Fibroblast of upper back skin (primary cell): Measurements from ENCODE around the gene AFAP1L1.

ENCODE experiments used
- DNase-seq: peaks from one replicate; pipeline ENCODE4 v3.0.0-alpha.2; 2013

Gene AFAP1L1

DNA sequence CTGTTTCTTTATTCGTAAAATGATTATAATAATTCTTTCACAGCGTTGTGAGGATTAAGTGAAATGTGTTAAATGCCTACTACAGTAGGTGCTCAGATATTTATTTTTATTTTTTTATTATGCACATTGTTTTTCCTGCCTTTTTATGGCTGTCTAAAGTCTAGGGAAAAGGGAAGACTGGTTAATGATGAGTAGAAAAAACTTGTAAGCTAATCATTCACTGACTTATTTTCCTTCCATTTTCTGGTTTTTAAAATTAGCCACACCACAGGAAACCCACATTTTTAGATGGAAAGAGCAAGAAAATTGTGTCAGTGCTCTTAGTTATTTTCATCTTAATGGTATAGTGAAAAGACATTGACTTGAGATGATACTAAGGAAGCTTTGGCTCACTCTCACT is 82.3 kb downstream of the AFAP1L1 start:
- DNase-seq = no peak

DNA sequence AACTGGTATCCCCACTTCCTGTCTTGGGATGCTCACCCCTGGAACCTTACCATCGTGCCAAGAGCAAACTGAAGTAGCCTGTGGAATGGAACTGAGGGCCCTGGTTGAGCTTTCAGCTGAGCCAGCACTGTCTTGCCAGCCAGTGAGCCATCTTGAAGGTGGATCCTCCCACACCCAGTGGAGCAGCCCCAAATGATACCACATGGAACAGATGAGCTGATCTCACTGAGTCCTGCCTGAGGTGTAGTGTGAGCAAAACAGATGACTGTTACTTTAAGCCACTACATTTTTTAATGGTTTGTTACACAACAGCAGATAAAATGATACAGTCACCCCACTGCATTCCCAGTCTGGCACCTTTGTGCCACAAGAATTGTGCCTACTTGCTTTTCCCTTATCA is 84.0 kb downstream of the AFAP1L1 start:
- no peak for DNase-seq

DNA sequence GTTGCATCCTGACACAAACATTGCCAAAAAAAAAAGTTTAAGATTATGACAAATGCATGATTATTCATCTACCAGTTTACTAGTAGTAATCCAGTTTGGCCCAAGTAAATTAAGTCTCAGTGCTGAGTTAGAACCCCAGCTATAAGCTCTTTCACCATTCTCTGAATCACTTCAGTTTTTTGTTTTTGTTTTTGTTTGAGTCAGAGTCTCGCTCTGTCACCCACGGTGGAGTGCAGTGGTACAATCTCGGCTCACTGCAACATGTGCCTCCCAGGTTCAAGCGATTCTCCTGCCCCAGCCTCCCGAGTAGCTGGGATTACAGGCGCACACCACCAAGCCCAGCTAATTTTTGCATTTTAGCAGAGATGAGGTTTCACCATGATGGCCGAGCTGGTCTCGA is 84.7 kb downstream of the AFAP1L1 start:
- DNase-seq = no peak

DNA sequence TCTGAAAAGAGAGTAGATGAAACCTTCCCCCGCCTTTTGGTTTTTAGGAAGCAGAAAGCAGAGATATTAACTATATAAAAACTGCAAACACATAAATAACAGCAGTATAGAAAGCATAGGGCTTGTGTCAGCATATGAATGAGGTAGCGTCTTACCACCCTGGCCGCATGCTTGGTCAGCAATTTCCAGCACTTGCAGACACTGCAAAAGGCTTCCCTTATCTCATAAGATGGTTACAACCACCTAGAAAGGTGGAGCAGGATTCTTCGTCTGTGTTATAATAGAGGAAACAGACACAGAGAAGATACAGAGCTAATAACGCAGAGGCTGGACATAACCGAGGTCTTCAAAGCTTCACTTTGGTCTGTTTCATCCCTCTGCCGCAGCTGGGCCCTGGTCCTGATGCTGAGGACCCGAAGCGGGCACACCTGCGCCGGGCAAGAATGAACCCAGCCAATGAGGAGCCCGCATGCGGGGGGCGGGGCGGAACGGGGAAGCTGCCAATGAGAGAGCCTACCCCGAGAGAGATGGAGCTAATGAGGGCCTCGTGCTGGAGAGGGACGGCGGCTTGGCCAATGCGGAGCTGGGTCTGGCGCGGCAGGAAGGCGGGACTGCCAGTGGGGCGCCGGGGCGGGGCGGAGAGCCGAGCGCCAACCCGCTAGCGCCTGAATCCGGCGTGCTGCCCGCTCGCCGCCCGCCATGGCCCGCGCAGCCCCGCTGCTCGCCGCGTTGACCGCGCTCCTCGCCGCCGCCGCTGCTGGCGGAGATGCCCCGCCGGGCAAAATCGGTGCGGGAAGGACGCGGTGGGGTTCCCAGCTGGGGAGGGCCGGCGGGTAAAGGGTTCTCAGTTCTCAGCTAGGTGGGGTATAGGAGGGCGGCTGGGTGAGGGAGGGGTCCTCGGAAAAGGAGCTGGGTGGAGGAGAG is 86.0 kb downstream of the AFAP1L1 start, which contains the start of gene PCYOX1L:
TSS of gene PCYOX1L (plus strand) at position 677 of the 924 bp plus-strand sequence. CDS start at position 700, 23 bp downstream.
- DNase-seq = peak; percentile 95

DNA sequence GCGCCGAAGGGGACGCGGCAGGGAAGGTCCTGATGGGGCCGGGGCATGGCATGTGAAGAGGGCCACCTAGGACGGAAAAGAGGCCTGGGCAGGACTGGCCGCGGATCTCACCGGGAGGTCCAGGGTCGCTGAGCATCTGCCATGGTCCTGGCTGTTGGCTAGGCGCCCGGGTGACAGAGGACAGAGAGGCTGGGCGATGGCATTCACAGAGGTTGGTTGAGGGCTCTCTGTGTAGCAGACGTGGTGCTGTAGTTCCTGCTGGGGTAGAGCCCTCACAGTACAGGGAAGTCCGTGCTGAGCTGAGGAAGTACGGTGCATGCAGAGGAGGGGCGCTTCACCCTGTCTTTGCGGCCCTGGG is 86.6 kb downstream of the AFAP1L1 start:
- no peak for DNase-seq

DNA sequence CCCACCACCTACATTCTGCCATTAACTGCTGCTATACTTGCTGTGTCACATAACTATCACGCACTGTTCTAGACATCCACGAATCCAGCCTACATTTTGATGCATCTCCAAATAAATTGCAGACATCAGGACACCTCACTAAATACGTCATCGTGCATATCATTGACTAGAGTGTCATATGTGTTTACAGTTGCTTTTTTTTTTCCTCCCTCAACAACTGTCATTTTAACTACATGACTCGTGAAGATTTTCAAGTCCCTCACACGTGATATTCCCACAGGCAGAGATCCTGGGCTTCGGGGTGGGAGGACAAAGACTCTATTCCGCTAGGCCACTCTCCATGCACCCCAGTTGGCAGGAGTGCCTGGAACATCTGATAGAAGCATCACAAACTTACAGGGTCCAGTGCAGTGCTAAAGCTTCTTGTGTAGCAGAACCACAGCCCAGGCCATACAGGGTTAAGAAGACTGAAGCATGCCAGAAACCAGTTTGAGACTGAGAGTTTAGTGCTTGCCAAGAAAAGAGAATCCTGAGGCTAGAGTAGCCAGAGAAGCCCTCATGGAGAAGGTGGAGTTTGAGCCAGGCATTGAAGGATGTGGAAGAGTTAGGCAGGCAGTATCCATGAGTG is 87.3 kb downstream of the AFAP1L1 start:
- DNase-seq = no peak

DNA sequence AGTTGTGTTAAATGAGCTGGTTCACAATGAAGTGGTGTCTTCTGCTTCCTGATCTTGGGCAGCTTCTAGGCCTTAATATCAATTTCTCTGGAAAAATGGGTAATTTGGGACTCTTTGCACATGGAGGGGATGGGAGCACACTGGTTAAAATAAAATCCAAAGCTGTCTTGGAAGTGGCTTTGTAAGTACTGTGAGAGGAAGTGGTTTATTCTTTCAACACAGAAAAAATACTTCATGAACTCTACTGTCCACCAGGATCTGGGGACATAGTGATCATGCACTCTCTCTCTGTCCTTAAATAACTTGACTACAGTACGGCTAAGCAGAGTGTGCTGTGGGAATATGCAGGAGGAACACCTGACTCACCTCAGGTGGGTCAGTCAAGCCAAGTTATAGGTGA is 88.6 kb downstream of the AFAP1L1 start:
- no peak for DNase-seq

DNA sequence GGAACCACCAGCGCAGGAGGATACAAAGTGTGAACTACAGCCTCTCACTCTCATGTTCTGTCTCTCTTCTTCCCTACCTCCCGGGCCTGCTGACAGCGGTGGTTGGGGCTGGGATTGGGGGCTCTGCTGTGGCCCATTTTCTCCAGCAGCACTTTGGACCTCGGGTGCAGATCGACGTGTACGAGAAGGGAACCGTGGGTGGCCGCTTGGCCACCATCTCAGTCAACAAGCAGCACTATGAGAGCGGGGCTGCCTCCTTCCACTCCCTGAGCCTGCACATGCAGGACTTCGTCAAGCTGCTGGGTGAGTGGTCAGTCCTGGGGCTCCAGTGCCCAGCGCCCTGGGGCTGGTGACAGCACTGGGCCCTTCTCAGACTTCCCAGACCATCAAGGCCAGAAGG is 90.9 kb downstream of the AFAP1L1 start:
- DNase-seq = no peak

DNA sequence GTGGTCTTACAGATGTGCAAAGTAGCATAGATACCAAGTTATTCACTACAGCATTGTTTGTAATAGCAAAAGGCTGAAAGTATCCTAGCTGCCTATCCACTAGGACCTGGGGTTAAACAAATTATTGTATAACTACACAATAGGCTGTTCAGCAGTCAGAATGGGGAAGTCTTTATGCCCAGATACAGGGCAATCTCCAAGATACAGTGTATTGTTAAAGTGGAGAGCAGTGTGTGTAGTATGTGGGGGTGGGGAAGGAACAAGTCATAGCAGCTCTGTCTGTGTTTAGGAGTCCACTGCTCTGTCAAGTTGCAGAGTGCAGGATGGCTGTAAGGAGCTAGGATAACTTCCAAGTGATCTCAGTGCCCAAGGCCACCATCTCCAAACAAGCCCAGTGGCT is 91.7 kb downstream of the AFAP1L1 start:
- DNase-seq = no peak

DNA sequence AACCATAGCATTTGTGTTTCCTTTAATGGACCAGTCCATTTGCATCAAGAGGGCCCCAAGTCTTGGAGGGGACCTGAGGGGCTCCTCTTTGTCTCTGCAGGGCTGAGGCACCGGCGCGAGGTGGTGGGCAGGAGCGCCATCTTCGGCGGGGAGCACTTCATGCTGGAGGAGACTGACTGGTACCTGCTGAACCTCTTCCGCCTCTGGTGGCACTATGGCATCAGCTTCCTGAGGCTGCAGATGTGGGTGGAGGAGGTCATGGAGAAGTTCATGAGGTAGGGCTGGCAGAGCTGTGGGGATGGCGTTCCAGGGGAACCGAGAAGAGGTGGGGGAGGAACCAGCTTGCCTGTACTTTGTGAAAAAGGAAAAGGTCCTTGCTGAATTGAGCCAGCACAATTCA is 92.3 kb downstream of the AFAP1L1 start:
- no peak for DNase-seq

DNA sequence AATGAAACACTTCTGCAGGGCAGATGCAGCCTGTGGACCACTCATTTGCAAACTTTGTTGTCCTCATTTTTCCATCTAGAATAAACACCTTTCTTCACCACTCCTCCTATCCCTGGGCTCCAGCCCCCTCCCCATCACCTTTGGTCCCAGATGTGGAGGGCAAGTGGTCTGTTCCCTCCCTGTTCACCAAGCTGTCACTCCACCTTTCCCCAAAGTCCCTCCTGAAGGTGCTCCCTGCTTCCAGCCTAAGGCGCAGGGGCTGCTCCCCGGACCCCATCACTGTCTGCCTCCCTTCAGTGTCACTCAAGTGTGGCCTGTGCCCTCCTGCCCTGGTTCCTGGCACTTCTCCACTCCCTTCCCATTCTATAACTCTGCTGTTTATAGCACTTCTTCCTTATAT is 93.1 kb downstream of the AFAP1L1 start:
- DNase-seq = no peak

DNA sequence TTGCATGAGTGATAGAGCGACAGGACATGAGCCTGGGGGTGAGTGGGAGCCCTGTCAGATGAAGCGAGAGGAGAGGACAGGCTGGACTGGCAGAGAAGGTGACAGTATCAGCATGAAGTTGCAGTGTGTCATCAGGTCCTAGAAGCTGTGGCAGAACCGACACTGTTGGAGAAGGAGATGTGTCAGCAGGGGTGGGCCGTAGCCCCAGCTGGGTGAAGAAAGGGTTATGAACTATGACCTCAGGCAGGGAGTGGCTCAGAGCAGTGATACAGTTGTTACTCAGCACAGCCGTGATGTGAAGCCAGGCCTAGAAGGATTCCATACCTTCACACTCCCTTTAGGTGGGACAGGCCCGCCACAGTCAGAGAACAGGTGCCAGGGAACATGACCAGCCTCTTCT is 93.8 kb downstream of the AFAP1L1 start:
- DNase-seq = no peak

DNA sequence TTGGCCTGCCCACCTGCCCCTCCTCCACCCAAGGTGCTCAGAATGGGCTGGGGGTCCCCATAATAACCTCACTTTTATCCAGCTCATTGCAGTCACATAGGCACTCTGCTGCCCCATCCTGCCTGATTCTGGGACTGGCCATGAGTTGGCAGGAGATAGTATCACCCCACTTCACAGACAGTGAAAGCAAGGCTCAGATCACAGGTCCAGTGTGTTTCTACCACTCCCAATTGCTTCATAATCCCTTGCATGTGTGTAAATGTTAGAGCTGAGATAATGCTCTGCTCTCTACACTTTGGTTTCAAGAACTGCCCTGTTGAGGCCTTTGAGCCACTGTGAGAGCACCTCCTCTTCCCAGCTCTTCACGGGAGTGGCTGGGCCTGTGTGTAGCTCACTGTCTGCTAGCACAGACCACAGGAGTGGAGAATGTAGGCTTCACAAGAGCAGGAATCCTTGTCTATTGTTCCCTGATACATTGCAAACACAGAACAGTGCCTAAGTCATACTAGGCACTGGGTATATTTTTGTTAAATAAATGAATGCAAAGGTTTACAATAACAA is 94.6 kb downstream of the AFAP1L1 start:
- DNase-seq = no peak

DNA sequence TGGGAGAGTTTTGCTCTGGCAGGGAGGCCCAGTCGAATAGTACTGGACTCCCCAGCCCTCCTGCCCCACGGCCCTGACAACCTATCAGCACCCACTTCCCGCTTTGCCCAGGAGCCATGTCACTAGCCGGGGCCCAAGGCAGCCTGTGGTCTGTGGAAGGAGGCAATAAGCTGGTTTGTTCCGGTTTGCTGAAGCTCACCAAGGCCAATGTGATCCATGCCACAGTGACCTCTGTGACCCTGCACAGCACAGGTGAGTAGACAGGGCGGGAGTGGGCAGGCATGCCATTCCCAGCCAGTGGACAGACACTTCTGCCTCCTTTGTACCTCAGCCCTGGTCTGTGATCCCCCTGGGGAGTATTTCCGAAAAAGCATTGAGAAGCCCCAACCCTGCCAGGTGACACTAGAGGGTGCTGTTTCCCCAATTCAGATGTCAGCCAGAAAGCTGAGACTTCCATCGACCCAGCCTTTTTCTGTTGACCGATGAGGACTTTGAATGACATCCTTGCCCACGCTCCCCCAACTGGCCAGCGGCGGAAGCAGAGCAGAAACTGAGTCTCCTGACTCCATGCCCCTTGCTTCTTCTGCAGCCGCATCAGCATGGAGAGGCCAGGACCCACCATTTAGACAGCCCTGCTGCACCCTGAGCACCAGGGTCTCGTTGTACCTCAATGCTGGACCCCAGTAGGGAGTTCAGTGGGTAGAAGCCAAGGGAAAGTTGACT is 95.8 kb downstream of the AFAP1L1 start:
- DNase-seq = peak; percentile 80

DNA sequence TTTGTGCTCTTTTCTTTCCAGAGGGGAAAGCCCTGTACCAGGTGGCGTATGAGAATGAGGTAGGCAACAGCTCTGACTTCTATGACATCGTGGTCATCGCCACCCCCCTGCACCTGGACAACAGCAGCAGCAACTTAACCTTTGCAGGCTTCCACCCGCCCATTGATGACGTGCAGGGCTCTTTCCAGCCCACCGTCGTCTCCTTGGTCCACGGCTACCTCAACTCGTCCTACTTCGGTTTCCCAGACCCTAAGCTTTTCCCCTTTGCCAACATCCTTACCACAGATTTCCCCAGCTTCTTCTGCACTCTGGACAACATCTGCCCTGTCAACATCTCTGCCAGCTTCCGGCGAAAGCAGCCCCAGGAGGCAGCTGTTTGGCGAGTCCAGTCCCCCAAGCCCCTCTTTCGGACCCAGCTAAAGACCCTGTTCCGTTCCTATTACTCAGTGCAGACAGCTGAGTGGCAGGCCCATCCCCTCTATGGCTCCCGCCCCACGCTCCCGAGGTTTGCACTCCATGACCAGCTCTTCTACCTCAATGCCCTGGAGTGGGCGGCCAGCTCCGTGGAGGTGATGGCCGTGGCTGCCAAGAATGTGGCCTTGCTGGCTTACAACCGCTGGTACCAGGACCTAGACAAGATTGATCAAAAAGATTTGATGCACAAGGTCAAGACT is 96.5 kb downstream of the AFAP1L1 start:
- DNase-seq = no peak

DNA sequence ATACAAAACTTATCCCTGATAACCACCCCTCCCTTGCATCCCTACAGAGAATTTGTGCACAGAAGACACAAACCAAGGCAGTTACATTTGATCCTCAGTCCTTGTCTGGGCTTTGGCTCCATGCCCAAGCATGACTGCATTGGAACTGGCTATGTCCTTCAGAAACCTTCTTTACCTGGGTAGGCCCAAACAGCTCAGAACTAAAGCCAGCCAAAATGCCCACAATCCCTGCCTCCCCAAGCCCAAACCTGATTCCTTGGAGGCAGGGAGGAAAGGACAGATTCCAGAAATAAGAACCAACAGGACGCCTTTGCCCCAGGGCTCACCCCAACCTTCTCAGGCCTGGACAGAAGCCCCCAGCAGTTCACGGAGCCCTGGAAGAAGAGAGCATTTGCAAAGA is 99.2 kb downstream of the AFAP1L1 start:
- no peak for DNase-seq

DNA sequence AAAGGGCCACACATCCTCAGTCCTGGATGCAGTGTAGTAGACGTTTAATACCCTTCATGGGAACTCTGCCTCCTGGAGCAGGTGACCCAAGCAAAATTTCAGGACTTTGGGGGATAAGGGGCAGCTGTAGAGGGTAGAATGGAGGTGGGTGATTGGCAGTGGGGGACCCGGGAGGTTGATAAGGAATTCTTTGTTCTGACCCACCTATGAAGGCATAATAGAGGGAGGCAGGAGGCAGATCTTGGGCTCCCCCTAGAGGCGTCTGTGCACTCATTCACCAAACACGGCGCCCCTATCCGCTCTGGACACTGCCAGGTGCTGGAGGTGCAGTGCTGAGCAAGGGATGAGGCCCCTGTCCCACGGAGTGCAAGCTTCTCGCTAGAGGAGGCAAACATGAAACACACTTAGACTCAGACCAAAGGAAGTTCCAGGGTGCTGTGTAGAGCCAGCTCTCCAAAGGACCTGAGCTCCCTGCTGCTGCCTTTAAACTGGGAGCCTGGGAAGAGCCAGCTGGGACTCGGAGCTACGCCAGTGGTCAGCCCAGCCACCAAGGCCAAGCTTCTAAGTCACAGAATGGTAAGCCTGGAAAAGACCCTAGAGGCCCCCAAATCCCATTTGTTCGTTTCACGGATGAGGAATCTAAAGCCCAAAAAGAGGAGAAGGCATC is 99.8 kb downstream of the AFAP1L1 start:
- peak; percentile 55 for DNase-seq

DNA sequence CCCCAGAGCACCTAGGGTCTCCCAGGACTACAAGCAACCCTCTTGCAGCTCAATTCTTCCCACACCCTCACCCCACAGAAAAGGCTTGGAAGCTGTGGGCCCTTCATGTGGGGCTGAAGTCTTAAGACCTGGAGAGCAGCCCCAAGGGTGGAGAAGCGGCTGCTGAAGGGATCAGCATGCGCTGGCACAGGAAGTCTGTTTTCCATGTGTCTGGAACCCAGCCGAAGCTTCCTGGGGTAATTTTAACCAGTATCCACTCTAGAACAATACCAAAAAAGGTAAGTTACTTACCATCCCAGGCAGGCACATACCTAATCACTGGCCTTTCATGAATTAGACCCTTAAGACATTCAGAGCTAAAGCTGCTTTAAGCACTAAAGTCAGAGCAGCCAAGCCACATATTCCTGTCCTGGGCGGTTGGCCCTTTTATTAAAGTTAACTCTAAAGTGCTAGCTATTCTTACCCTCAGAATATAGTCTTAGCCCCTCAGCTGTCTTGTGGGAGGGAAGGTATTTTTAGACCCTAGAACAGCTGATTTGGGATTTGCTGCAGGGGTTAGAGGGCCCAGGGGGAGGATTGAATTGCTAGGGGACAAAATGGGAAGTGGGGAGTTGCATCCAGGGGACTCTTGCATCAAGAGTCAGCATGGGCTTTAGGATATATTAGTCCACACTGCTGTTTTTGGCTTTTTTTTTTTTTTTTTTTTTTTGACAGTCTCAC is 100.6 kb downstream of the AFAP1L1 start:
- peak; percentile 57 for DNase-seq

DNA sequence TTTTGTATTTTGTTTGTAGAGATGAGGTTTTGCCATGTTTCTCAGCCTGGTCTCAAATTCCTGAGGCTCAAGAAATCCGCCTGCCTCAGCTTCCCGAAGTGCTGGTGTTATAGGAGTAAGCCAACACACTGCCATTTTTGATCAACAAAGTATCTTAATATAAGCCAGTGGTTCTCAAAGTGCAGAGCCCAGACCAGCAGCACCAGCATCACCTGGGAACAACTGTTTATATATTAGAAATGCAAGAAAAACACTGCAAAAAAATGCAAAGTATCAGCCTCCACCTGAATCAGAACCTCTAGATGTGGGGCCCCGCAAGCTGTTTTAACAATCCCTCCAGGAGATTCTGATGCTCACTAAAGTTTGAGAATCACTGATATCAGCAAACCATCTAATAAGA is 101.3 kb downstream of the AFAP1L1 start:
- DNase-seq = no peak

DNA sequence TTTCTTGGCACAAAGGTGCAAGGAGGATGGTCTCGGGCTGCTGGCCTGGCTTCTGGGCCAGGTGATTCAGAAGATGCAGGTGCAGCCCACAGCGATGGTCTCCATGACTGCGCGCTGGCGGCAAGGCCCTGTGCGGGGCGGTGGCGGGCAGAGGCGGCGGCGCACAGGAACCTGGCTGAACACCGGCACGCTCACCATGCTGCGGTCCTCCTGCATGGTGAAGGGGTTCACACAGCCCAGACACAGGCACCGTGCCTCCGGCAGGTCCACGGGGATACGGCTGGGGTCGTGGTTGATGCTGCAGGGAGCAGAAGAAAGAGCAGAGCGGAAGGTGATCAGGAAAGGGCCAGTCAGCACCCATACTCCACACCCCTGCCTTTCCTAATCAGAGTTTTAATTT is 102.6 kb downstream of the AFAP1L1 start:
- DNase-seq = no peak

DNA sequence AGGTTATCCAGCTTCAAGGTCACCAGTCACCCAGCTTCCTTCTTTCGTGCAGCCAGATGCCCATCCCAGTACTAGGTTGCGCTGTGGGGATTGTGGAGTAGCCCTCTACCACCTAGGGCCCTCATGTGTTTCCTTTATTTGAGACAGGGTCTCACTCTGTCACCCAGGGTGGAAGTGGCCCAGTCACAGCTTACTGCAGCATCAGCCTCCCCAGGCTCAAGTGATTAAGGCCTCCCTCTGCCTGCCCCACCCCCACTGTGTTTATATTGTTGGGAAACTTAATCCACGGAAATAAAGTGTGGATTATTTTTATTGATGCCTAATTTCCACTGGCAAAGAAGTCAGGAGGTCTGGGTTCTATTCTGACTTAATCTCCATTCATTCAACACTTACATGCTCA is 103.1 kb downstream of the AFAP1L1 start:
- no peak for DNase-seq

DNA sequence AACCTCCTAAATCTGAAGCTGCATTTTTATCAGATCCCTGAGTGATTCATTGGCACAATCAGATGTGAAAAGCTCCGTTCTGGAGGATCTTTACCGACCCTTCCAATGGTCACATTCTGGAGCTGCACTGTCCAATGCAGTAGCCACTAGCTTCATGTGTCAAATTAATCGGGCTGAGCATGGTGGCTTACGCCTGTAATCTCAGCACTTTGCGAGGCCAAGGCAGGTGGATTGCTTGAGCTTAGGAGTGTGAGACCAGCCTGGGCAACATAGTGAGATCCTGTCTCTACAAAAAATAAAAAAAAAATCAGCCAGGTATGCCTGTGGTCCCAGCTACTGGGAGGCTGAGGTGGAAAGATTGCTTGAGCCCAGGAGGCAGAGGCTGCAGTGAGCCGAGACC is 103.8 kb downstream of the AFAP1L1 start:
- no peak for DNase-seq
